ENCODE data around the gene GON4L.
"Not testable (repeated sequence)": the region's sequence is repeated elsewhere in the genome, so short reads cannot be mapped to it uniquely, and the experiment has no call there.

Gene GON4L

GRCh38 chr1:155801149-155801548, 55.9 kb downstream of the GON4L start:
- DNase-seq (ENCODE audit: low spot score in 2 of 2): no peak
- ATAC-seq: peak; percentile 55
- Mint-ChIP-seq H3K4me3 (no peak overlapping the region), H3K27ac (peak overlapping the region; percentile 54), H3K4me1 (no peaks in the 10 kb centered on the region), H3K9me3 (no peaks in the 10 kb centered on the region), H3K36me3 (peaks cover 97% of the 10 kb centered on the region)

GRCh38 chr1:155795618-155796017, 61.4 kb downstream of the GON4L start:
- not testable (repeated sequence) for H3K4me3 Mint-ChIP-seq; ATAC-seq; H3K9me3 Mint-ChIP-seq; H3K27ac Mint-ChIP-seq; DNase-seq (ENCODE audit: low spot score in 2 of 2); H3K4me1 Mint-ChIP-seq
- H3K36me3 Mint-ChIP-seq: peaks cover 98% of the 10 kb centered on the region

- no peak overlapping the region for H3K4me3 Mint-ChIP-seq
- H3K9me3 Mint-ChIP-seq: no peaks in the 10 kb centered on the region
- no peak for ATAC-seq
- H3K4me1 Mint-ChIP-seq: no peaks in the 10 kb centered on the region
- H3K36me3 Mint-ChIP-seq: peaks cover 98% of the 10 kb centered on the region
- DNase-seq (ENCODE audit: low spot score in 2 of 2): no peak
- H3K27ac Mint-ChIP-seq: peak overlapping the region; percentile 10
Observed at GRCh38 chr1:155794605-155795245, 62.3 kb downstream of the GON4L start.

GRCh38 chr1:155793213-155793612, 63.8 kb downstream of the GON4L start:
- no peak for DNase-seq (ENCODE audit: low spot score in 2 of 2)
- Mint-ChIP-seq H3K36me3 (peaks cover 98% of the 10 kb centered on the region), H3K4me3 (no peak overlapping the region), H3K27ac (no peak overlapping the region), H3K4me1 (no peaks in the 10 kb centered on the region), H3K9me3 (no peaks in the 10 kb centered on the region)
- no peak for ATAC-seq

DNA sequence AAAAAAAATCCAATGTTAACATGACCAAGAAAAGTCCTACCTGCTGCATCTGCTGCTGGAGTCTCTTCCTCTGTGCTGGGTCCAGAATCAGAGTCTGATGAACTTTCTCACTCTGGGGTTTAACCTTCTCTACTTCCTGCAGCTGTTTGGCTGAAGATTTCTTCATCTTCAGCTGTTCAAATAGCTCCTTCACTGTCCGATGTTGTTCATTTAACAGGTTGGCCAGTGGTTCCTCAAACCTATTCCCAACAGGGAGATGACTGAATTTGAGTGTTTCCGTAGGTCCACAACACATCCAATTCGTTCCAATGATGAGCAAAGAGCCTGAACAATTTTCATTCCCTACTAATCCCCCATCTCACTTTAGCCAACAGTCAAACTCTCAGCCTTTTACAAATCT, 79.4 kb downstream of the GON4L start:
- Mint-ChIP-seq H3K9me3 (no peaks in the 10 kb centered on the region), H3K4me1 (no peaks in the 10 kb centered on the region), H3K4me3 (no peak overlapping the region), H3K36me3 (peaks cover 77% of the 10 kb centered on the region), H3K27ac (peak overlapping the region; percentile 80)
- ATAC-seq (no peak), DNase-seq (ENCODE audit: low spot score in 2 of 2) (no peak)

DNA sequence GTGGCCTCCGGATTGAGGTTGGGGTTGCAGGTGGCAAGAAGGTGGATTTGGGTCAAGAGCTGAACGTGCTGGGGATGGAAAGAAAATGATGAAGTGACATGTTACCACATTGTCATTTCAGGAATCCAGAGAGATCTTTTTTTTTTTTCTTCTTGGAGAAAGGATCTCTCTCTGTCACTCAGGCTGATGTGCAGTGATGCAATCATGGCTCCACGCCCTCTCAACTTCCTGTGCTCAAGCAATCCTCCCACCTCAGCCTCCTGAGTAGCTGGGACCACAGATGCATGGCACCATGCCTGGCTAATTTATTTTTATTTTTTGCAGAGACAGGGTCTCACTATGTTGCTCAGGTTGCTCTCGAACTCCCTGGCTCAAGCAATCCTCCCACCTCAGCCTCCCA, 80.6 kb downstream of the GON4L start:
- H3K9me3 Mint-ChIP-seq: no peaks in the 10 kb centered on the region
- peak overlapping the region; percentile 80 for H3K27ac Mint-ChIP-seq
- no peak for DNase-seq (ENCODE audit: low spot score in 2 of 2)
- no peak overlapping the region for H3K4me3 Mint-ChIP-seq
- H3K4me1 Mint-ChIP-seq: no peaks in the 10 kb centered on the region
- peaks cover 83% of the 10 kb centered on the region for H3K36me3 Mint-ChIP-seq
- no peak for ATAC-seq

DNA sequence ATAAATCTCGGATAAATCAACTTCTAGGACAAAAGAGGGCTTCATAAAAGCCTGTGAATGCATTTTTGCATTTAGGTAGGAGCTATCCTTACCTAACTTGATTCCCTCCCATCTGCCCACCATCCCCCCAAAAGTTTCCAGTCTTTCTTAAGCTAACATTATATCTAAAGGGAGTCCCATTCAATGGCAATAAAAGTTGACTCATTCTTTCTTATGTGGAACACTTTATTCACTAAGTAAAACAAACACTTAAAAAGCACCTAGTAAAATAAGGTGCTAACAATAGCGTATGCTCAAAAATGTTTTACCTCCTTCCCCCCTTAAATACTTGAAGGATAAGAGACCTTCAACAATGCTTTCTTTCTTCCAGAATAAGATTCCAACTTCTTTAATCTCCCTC, 83.8 kb downstream of the GON4L start:
- ATAC-seq (no peak), DNase-seq (ENCODE audit: low spot score in 2 of 2) (no peak)
- peak overlapping the region; percentile 3 for H3K27ac Mint-ChIP-seq
- no peaks in the 10 kb centered on the region for H3K9me3 Mint-ChIP-seq
- no peaks in the 10 kb centered on the region for H3K4me1 Mint-ChIP-seq
- H3K36me3 Mint-ChIP-seq: peaks cover 100% of the 10 kb centered on the region
- no peak overlapping the region for H3K4me3 Mint-ChIP-seq

DNA sequence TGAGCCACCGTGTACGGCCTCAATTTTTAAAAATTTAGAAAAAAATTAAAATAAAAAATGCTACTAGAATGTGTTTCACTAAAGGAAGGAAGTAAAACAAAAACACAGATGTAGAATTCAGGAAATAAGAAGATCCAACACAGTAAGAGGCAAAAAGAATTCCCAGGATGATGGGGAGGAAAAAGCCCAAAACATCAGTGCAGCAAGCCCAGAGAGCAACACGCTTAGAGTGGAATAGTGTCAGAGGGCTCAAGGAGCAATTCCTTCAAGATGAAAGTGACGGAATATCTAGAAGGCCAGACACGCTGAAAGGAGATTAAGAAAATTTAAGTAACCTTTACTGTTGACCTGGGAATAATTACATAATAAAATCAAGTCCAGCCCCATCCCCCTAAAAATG, 87.8 kb downstream of the GON4L start:
- no peak overlapping the region for H3K27ac Mint-ChIP-seq
- peaks cover 100% of the 10 kb centered on the region for H3K36me3 Mint-ChIP-seq
- DNase-seq (ENCODE audit: low spot score in 2 of 2): no peak
- no peaks in the 10 kb centered on the region for H3K9me3 Mint-ChIP-seq
- ATAC-seq: no peak
- no peak overlapping the region for H3K4me3 Mint-ChIP-seq
- peaks cover 6% of the 10 kb centered on the region for H3K4me1 Mint-ChIP-seq

DNA sequence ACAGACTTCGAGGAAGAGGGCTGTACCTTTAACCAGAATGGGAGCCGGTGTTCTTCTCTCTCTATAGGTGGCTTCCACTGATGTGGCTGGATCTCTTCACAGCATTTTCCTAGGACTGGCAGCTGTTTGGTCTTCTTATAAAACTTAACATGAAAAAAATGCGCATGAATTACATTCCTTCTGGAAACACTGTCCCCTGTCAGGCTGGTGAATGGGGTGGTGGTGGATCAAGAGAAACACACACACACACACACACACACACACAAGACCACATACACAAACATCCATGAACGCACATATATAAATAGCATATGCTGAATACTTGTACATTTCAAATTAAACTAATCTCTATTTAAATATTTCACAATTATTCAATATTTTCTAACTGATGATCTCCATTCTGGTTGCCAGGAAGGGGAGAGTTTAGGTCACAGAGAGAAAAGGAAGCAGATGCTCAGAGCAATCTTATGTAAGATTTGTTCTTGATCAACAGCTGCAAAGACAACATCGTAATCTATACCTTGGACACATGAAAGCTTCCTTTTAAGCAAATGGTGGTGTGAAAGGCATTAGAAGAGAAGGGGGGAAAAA, 89.5 kb downstream of the GON4L start:
- peaks cover 100% of the 10 kb centered on the region for H3K36me3 Mint-ChIP-seq
- not testable (repeated sequence) for ATAC-seq; DNase-seq (ENCODE audit: low spot score in 2 of 2); H3K9me3 Mint-ChIP-seq; H3K4me1 Mint-ChIP-seq; H3K27ac Mint-ChIP-seq; H3K4me3 Mint-ChIP-seq

GRCh38 chr1:155763989-155764388, 93.0 kb downstream of the GON4L start:
- H3K9me3 Mint-ChIP-seq; H3K4me3 Mint-ChIP-seq; ATAC-seq; H3K4me1 Mint-ChIP-seq; DNase-seq (ENCODE audit: low spot score in 2 of 2); H3K27ac Mint-ChIP-seq: not testable (repeated sequence)
- peaks cover 100% of the 10 kb centered on the region for H3K36me3 Mint-ChIP-seq

GRCh38 chr1:155763090-155763815, 93.8 kb downstream of the GON4L start:
- not testable (repeated sequence) for H3K4me3 Mint-ChIP-seq; H3K27ac Mint-ChIP-seq; DNase-seq (ENCODE audit: low spot score in 2 of 2); ATAC-seq; H3K9me3 Mint-ChIP-seq; H3K4me1 Mint-ChIP-seq
- peaks cover 100% of the 10 kb centered on the region for H3K36me3 Mint-ChIP-seq

- ATAC-seq (no peak), DNase-seq (ENCODE audit: low spot score in 2 of 2) (no peak)
- Mint-ChIP-seq H3K4me1 (peaks cover 6% of the 10 kb centered on the region), H3K9me3 (no peaks in the 10 kb centered on the region), H3K27ac (no peak overlapping the region), H3K36me3 (peaks cover 93% of the 10 kb centered on the region), H3K4me3 (no peak overlapping the region)
Observed at GRCh38 chr1:155761736-155762405, 95.1 kb downstream of the GON4L start.

GRCh38 chr1:155760751-155761475, 96.1 kb downstream of the GON4L start:
- DNase-seq (ENCODE audit: low spot score in 2 of 2) (no peak), ATAC-seq (no peak)
- Mint-ChIP-seq H3K9me3 (no peaks in the 10 kb centered on the region), H3K36me3 (peaks cover 93% of the 10 kb centered on the region), H3K27ac (no peak overlapping the region), H3K4me3 (no peak overlapping the region), H3K4me1 (peaks cover 6% of the 10 kb centered on the region)

GRCh38 chr1:155759966-155760630, 96.9 kb downstream of the GON4L start:
- DNase-seq (ENCODE audit: low spot score in 2 of 2): no peak
- Mint-ChIP-seq H3K4me1 (no peaks in the 10 kb centered on the region), H3K27ac (no peak overlapping the region), H3K9me3 (no peaks in the 10 kb centered on the region), H3K36me3 (peaks cover 93% of the 10 kb centered on the region), H3K4me3 (no peak overlapping the region)
- no peak for ATAC-seq
